ENCODE data around the gene LSP1. TPM values are rescaled to one million over a fixed set of nuclear protein-coding genes. Genes with fewer than 3 reads are reported as not detected.

LSP1 gene, protein sequence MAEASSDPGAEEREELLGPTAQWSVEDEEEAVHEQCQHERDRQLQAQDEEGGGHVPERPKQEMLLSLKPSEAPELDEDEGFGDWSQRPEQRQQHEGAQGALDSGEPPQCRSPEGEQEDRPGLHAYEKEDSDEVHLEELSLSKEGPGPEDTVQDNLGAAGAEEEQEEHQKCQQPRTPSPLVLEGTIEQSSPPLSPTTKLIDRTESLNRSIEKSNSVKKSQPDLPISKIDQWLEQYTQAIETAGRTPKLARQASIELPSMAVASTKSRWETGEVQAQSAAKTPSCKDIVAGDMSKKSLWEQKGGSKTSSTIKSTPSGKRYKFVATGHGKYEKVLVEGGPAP
- 0.85 and 1.3 TPM in 2 replicates for total RNA-seq

DNA sequence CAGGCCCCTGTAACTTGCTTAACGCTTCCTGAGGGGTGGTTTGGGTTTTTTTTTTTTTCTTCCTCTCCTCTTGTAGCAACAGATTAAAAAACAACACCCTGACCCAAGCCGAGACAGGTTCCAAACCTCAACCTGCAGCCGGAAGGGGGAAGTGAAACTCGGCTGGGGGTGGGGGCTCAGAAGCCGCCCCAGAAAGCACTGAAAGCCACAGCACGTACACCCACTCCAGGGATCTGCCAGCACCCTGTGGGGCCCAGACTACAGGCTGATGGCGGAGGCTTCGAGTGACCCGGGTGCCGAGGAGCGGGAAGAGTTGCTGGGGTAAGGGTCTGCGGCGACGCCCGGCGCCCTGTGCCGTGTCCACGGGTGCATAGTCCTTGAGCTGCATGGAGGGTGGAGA is at the start of gene LSP1:
Gene LSP1, plus strand, starts transcription at position 208 of the 400 bp plus-strand sequence. Its CDS starts 61 bp downstream, at position 269.

DNA sequence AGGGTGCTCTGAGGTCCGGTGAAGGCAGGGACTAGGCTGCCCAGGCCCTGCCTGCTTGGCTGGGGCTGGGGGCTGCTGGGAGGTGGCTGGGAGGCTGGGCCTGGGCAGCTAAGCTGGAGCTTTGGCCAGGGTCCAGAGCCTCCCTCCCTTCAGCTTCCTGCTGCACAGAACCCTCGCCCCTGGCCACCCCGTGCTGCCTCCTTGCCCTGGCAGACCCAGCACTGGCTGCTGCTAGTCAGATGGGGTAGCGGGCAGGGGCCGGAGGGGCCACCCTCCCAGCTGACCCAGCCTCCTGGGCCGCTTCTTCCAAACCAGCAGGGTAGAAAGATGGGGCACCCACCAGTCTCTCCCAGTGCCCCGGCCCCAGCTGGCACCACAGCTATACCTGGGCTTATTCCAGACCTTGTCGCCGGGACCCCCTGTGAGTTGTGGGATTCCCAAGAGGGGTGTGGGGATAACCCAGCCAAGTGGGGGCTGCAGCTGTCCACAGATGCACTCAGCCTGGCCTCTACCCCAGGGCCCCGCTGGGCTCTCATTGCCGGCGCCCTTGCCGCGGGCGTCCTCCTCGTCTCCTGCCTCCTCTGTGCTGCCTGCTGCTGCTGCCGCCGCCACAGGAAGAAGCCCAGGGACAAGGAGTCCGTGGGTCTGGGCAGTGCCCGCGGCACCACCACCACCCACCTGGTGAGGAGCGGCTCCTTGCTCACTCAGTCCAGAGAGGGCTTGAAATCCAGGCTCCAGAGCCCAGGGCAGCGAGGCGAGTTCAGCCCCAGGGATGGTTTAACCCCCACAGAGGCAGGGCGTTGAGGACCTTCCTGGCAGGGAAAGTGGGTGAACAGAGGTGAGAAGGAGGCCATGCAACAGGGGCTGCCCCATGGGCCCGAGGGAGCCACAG is 17.9 kb upstream of the LSP1 start, which contains the start of gene SYT8:
Gene SYT8, plus strand, starts transcription at position 212 of the 892 bp plus-strand sequence. Its CDS starts 116 bp downstream, at position 328.

DNA sequence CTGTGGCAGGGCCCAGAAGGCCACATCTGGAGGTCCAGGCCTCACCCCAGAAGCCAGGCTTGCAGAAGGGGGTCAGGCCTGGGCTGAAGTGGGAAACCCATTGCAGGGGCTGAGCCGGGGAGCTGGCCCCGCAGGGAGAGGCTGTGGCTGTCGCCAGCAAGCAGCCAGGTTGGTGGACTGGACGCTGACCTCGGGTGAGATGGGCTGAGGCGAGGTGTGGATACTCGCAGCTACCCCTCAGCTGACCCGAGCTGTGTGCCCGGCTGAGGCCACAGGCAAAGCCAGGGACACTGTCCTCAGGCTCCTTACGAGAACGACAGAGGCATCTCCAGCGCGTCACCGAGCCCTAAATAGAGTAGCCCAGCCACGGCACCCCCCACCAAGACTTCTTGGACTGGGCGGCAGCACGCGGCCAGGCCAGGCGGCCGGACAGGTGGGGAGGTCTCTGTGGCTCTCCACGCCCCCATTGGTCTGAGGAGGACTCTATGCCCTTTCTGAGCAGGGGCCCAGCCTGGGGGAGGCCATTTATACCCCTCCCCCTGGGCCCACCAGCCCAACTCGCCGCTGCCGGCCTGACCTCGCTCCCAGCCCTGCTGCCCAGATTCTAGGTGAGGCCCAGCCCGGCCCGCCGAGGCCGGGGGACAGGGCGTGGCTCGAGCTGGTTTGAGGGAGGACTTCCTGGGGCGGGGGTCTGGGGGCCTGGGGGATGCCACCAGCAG is 14.3 kb upstream of the LSP1 start, which contains the start of gene TNNI2:
Gene TNNI2, plus strand, starts transcription at position 556 of the 719 bp plus-strand sequence. CDS start 716 bp downstream, outside the sequence.

DNA sequence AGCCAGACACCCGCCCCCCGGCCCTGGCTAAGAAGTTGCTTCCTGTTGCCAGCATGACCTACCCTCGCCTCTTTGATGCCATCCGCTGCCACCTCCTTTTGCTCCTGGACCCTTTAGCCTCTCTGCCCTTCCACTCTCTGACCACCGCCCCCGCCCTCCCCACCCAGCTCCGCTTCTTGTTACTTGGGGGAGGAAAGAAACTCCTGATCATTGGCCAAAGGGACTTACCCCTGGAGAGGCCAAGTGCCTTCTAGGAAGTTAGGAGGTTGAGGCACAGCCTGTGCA is 38.9 kb downstream of the LSP1 start, which contains the start of gene PRR33:
Gene PRR33, minus strand, starts transcription at position 65 of the 285 bp plus-strand sequence. CDS start 1,311 bp downstream, outside the sequence.

DNA sequence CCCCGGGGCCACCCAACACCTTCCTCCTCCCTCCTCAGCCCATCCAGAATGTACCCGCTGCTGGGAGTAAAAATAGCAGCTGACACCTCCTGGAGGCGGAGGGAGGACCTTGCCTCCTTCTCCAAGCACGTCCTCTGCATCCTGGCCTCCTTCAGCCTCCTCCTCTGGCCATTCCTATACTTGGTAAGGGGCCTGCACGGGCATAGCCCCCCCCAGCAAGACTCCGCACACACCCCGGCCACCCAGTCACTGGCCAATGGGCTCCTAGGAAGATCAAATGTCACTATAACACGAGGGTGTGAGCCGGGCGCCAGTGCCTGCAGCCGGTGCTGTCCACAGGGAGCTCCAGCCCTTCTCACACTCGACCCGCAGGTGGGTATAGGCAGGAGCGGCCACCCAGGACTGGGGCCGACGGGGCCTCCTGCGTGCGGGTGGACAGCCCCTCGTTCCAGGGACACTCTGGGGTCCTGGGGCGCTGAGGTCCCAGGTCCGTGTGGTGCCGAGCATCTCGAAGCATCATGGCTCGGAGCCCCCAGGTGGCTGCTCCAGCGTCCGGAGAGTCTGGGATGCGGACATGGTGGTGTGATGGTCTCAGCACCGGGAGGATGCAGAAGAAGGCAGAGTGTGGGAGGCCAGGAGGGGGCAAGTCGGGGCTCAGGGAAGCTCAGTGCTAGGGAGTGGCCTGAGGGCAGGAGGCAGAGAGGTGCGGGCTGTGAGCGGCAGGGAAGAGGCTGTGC is 66.7 kb downstream of the LSP1 start, which contains the start of gene TNNT3:
Gene TNNT3, plus strand, starts transcription at position 313 of the 737 bp plus-strand sequence. CDS start 3,172 bp downstream, outside the sequence.

Other genes starting within 250 kb of the LSP1 start
- gene KRTAP5-3, start 244.6 kb upstream of the LSP1 start, total RNA-seq: not detected in 2 replicates
- gene KRTAP5-4, start 230.9 kb upstream of the LSP1 start, total RNA-seq: not detected in 2 replicates
- gene KRTAP5-5, start 223.3 kb upstream of the LSP1 start, total RNA-seq: not detected in 2 replicates
- not detected in 2 replicates for gene KRTAP5-6, start 155.9 kb upstream of the LSP1 start, total RNA-seq
- 1.7 and 2.8 TPM in 2 replicates for gene IFITM10, start 102.5 kb upstream of the LSP1 start, total RNA-seq
- 95.1 and 355 TPM in 2 replicates for gene CTSD, start 89.2 kb upstream of the LSP1 start, total RNA-seq
- gene SYT8, start 18.1 kb upstream of the LSP1 start, total RNA-seq: not detected in 2 replicates
- gene TNNI2, start 14.1 kb upstream of the LSP1 start, total RNA-seq: not detected in 2 replicates
- not detected in 2 replicates for gene PRR33, start 38.8 kb downstream of the LSP1 start, total RNA-seq
- 0.56 TPM in 1 of 2 replicates, not detected in the other for gene TNNT3, start 66.6 kb downstream of the LSP1 start, total RNA-seq
- 76.1 and 199 TPM in 2 replicates for gene MRPL23, start 94.2 kb downstream of the LSP1 start, total RNA-seq
- 9.2 and 52.7 TPM in 2 replicates for gene H19, start 144.8 kb downstream of the LSP1 start, total RNA-seq

All from regular cardiac myocyte (primary cell).